Neural progenitor cell (in vitro differentiated cells): ENCODE measurements around the gene C8A.

Source experiments
- CTCF ChIP-seq: fragments of 200-600 bp; sonication (generic); IDR thresholded peaks from 2 replicates; pipeline ENCODE4 v1.5.1; 2017; ENCODE audit warnings: antibody characterized with exemption, mild to moderate bottlenecking
- EZH2 ChIP-seq: fragments of 200-600 bp; sonication (generic); IDR thresholded peaks from 2 replicates; pipeline ENCODE4 v1.6.1; 2017; ENCODE audit warnings: antibody characterized with exemption, mild to moderate bottlenecking, moderate library complexity
- EZH2phosphoT487 ChIP-seq: fragments of 200-600 bp; sonication (generic); IDR thresholded peaks from 2 replicates; pipeline ENCODE4 v1.6.1; 2017; ENCODE audit warnings: antibody characterized with exemption

GRCh38 chr1:56923201-56923600 lies 68.6 kb downstream of the C8A start:
- TF ChIP-seq CTCF (no peak), EZH2phosphoT487 (no peak), EZH2 (no peak)
